ENCODE measurements around the gene INO80C.
"Not testable (repeated sequence)": the region's sequence is repeated elsewhere in the genome, so short reads cannot be mapped to it uniquely, and the experiment has no call there.

Gene INO80C

DNA sequence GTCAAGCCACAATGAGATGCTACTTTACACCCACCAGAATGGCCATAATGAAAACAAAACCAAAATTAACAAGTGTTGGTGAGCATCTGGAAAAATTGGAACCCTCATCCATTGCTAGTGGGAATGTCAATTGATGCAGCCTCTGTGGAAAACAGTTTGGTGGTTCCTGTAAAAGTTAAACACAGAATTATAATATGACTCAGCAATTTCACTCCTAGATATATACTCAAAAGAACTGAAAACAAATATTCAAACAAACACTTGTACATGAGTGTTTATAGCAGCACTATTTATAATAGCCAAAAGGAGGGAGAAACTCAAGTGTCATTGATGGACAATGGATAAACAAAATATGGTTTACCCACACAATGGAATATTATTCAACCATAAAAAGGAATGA lies 43.0 kb downstream of the INO80C start:
- Histone ChIP-seq H3K4me3 (no peak overlapping the region), H3K27me3 (no peaks in the 10 kb centered on the region), H3K9ac (no peak overlapping the region), H3K9me3 (peaks cover 5% of the 10 kb centered on the region; the same call in 1 of the 2 replicates), H4K20me1 (no peaks in the 10 kb centered on the region), H3K27ac (no peak overlapping the region), H3K4me2 (no peak overlapping the region), H3K36me3 (peaks cover 14% of the 10 kb centered on the region; the same call in 1 of the 2 replicates), H3K4me1 (peaks cover 10% of the 10 kb centered on the region)
- no peak for TF ChIP-seq Cebpa-rat (IDR thresholded peaks at IDR 0.05)

GRCh38 chr18:35453065-35453464 lies 44.7 kb downstream of the INO80C start:
- H3K4me1 ChIP-seq, H4K20me1 ChIP-seq, H3K4me2 ChIP-seq, H3K9ac ChIP-seq, H3K27ac ChIP-seq, H3K4me3 ChIP-seq, H3K27me3 ChIP-seq, H3K9me3 ChIP-seq: not testable (repeated sequence)
- H3K36me3 ChIP-seq = peaks cover 11% of the 10 kb centered on the region; the same call in 1 of the 2 replicates

GRCh38 chr18:35451916-35452315 lies 45.8 kb downstream of the INO80C start:
- no peaks in the 10 kb centered on the region for H3K27me3 ChIP-seq
- H3K4me3 ChIP-seq = no peak overlapping the region
- H3K36me3 ChIP-seq = peaks cover 9% of the 10 kb centered on the region; the same call in 1 of the 2 replicates
- H3K9ac ChIP-seq = no peak overlapping the region
- H3K4me2 ChIP-seq = no peak overlapping the region
- no peak for TF ChIP-seq Cebpa-rat (IDR thresholded peaks at IDR 0.05)
- no peaks in the 10 kb centered on the region for H4K20me1 ChIP-seq
- peaks cover 5% of the 10 kb centered on the region; the same call in 1 of the 2 replicates for H3K9me3 ChIP-seq
- no peak overlapping the region for H3K27ac ChIP-seq
- no peaks in the 10 kb centered on the region for H3K4me1 ChIP-seq

DNA sequence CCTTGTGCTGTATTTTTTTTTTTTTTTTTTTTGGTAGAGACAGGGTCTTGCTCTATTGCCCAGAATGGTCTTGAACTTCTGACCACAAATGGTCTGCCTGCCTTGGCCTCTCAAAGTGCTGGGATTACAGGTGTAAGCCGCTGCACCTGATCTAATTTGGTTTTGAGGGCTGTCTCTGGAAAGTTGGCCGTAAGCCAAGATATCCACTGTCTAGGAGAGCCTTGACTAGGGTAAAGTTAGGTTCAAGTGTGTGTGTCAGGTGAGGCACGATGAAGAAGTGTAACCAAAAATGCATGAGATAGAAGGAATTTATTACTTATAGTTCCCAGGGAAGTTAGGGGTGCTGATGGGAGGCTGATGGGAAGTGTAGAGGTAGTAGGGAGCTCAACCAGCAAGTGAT lies 46.7 kb downstream of the INO80C start:
- no peaks in the 10 kb centered on the region for H3K4me1 ChIP-seq
- H3K4me3 ChIP-seq = no peak overlapping the region
- H3K27me3 ChIP-seq = no peaks in the 10 kb centered on the region
- H3K4me2 ChIP-seq = no peak overlapping the region
- peaks cover 5% of the 10 kb centered on the region; the same call in 1 of the 2 replicates for H3K9me3 ChIP-seq
- TF ChIP-seq Cebpa-rat (IDR thresholded peaks at IDR 0.05) = no peak
- H3K27ac ChIP-seq = no peak overlapping the region
- H3K9ac ChIP-seq = no peak overlapping the region
- peaks cover 2% of the 10 kb centered on the region; the same call in 1 of the 2 replicates for H3K36me3 ChIP-seq
- no peaks in the 10 kb centered on the region for H4K20me1 ChIP-seq

GRCh38 chr18:35444636-35445035 lies 53.1 kb downstream of the INO80C start:
- H4K20me1 ChIP-seq = no peaks in the 10 kb centered on the region
- H3K4me3 ChIP-seq = no peak overlapping the region
- no peak for TF ChIP-seq Cebpa-rat (IDR thresholded peaks at IDR 0.05)
- peak overlapping the region; percentile 9; the same call in 1 of the 2 replicates for H3K27ac ChIP-seq
- peaks cover 22% of the 10 kb centered on the region for H3K4me1 ChIP-seq
- no peak overlapping the region for H3K9ac ChIP-seq
- H3K27me3 ChIP-seq = no peaks in the 10 kb centered on the region
- H3K36me3 ChIP-seq = no peaks in the 10 kb centered on the region
- H3K9me3 ChIP-seq = no peaks in the 10 kb centered on the region
- no peak overlapping the region for H3K4me2 ChIP-seq

DNA sequence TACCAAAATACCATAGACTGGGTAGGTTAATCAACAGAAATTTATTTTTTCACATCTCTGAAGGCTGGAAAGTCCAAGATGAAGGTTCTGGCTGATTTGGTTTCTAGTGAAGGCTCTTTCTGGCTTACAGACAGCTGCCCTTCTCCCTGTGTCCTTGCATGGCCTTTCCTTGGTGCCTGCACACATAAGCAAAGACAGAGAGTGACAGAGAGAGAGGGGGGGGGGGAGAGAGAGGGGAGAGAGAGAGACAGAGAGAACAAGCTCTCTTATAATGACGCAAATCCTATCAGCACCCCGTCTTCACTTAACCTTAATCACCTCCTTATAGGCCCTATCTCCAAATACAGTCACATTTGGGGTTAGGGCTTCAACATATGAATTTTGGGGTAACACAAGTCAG lies 53.9 kb downstream of the INO80C start:
- no peaks in the 10 kb centered on the region for H3K27me3 ChIP-seq
- H3K36me3 ChIP-seq = no peaks in the 10 kb centered on the region
- H3K4me1 ChIP-seq = peaks cover 22% of the 10 kb centered on the region
- H4K20me1 ChIP-seq = no peaks in the 10 kb centered on the region
- peak overlapping the region; percentile 55 for H3K4me2 ChIP-seq
- TF ChIP-seq Cebpa-rat (IDR thresholded peaks at IDR 0.05) = no peak
- no peak overlapping the region for H3K9ac ChIP-seq
- no peak overlapping the region for H3K4me3 ChIP-seq
- peak overlapping the region; percentile 55 for H3K27ac ChIP-seq
- H3K9me3 ChIP-seq = no peaks in the 10 kb centered on the region

DNA sequence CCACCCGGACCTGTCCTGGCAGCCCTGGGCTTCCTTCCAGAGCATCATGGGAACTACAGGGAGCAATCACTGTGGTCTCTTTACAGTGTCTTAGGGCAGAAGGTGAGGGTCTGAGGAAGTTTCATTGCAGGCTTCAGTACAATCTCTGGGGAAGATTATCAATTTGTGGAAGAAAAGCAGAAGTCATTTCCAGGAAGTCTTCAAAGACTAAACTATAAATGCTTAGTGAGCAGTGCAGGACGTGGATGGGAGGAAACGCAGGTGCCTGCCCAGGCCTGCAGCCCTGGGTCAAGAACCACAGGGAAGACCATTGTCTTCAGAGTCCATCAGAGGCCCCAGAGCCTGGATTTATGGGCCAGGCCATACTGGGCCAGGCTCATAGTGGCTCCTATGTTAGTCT lies 54.3 kb downstream of the INO80C start:
- Histone ChIP-seq H3K27ac (peak overlapping the region; percentile 55), H3K9ac (no peak overlapping the region)

GRCh38 chr18:35442701-35443100 lies 55.1 kb downstream of the INO80C start:
- Histone ChIP-seq H3K27me3 (no peaks in the 10 kb centered on the region), H3K36me3 (no peaks in the 10 kb centered on the region), H3K4me1 (peaks cover 22% of the 10 kb centered on the region), H4K20me1 (no peaks in the 10 kb centered on the region), H3K9me3 (no peaks in the 10 kb centered on the region), H3K9ac (no peak overlapping the region), H3K4me3 (no peak overlapping the region), H3K27ac (peak overlapping the region; percentile 55; the same call in 1 of the 2 replicates), H3K4me2 (peak overlapping the region; percentile 55)
- no peak for TF ChIP-seq Cebpa-rat (IDR thresholded peaks at IDR 0.05)

More for the DNA sequence above, 54.3 kb downstream of the INO80C start:
- Histone ChIP-seq H3K27me3 (no peaks in the 10 kb centered on the region), H3K36me3 (no peaks in the 10 kb centered on the region), H4K20me1 (no peaks in the 10 kb centered on the region), H3K4me3 (no peak overlapping the region), H3K4me1 (peaks cover 22% of the 10 kb centered on the region), H3K4me2 (peak overlapping the region; percentile 55), H3K9me3 (no peaks in the 10 kb centered on the region)
- no peak for TF ChIP-seq Cebpa-rat (IDR thresholded peaks at IDR 0.05)

DNA sequence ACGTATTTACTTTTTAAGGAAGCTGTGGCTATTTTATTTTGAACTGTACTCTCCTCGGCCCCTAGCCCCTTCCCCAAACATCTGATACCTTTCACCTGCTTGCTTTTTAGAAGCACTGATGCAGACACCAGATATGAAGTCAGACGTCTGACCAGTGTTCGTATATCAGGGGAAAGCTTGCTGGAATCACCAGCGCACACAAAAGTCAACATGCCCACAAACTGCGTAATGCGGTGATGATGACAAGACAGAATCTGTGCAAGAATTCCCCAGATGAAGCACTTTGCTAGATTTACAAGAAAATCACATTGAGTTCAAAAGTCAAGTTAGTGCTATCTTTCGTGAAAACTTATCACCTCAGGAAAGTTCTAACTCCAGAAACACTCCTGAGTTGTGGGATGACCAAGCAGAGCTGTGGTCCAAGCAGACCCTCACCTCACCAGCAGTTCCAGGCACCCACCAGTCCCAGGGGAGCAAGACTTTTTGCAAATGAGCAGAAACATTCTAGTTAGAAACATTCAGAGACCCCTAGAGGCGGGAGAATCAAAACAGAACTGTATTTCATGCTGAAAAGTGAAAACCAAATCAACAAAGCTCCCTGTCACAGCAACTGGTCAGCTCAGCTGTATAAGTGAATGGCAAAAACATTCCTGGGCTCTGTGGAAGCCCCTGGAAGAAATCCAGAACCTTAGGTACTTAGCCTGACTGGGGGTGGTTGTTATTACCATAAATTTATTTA lies 55.7 kb downstream of the INO80C start:
- H3K9ac ChIP-seq = no peak overlapping the region
- H3K4me3 ChIP-seq = no peak overlapping the region
- no peak overlapping the region for H3K27ac ChIP-seq
- no peak overlapping the region for H3K4me2 ChIP-seq
- H3K36me3 ChIP-seq = no peaks in the 10 kb centered on the region
- H3K27me3 ChIP-seq = no peaks in the 10 kb centered on the region
- H3K9me3 ChIP-seq = no peaks in the 10 kb centered on the region
- no peak for TF ChIP-seq Cebpa-rat (IDR thresholded peaks at IDR 0.05)
- peaks cover 22% of the 10 kb centered on the region for H3K4me1 ChIP-seq
- H4K20me1 ChIP-seq = no peaks in the 10 kb centered on the region

DNA sequence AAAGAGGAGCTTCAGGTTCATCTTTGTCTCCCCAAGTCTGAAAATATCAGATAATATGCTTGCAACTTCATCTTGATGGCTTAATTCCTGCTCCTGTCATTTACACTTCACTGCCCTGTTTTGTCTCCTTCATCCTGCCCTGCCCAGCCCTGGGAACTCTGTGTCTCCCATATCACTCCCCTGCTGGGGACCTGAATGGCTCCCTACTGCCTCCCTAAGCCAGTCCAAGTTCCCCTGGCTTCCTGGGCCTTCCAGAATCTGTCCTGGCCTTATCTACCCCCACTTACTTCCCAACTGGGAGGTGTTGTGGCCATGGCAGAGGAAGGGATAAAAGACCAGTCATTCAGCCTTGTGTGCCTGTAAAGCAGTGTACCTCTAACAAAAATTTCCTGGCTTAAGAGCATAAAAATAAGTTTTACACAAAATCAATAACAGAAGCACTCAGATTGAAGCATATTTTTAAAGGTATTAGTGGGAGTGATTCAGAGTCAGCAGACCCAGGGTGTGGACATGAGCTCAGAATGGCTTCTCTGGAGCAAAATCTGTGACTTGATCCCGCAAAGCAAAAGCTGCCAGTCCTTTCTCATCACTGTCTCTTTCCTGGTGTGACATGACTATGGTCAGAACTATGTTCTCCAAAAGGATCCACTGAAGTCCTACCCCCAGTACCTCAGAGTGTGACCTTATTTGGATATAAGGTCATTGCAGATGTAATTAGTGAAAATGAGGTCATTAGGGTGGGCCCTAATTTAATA lies 59.1 kb downstream of the INO80C start:
- H3K27me3 ChIP-seq = no peaks in the 10 kb centered on the region
- peaks cover 6% of the 10 kb centered on the region for H3K9me3 ChIP-seq
- H3K4me2 ChIP-seq = no peak overlapping the region
- H3K27ac ChIP-seq = no peak overlapping the region
- no peak overlapping the region for H3K9ac ChIP-seq
- H3K4me3 ChIP-seq = no peak overlapping the region
- no peaks in the 10 kb centered on the region for H3K36me3 ChIP-seq
- TF ChIP-seq Cebpa-rat (IDR thresholded peaks at IDR 0.05) = no peak
- no peaks in the 10 kb centered on the region for H4K20me1 ChIP-seq
- H3K4me1 ChIP-seq = peaks cover 17% of the 10 kb centered on the region

Data from BLaER1 (cell line).